NT2/D1 (cell line): Measurements from ENCODE around the gene THSD7A.

Experiments
- YY1 ChIP-seq: IDR thresholded peaks from 2 replicates; pipeline ENCODE4 v1.6.1; 2011; ENCODE audit not compliant: insufficient read length, insufficient read depth
- ZNF274 ChIP-seq: IDR thresholded peaks from 2 replicates; pipeline ENCODE4 v1.6.1; 2011; ENCODE audit warnings: mild to moderate bottlenecking, low read depth, low read length

- TF ChIP-seq YY1 (no peak), ZNF274 (no peak)
Observed at GRCh38 chr7:11743548-11743947, 88.5 kb downstream of the THSD7A start.
